H1 (cell line): ENCODE data around the gene CDH16. TPM values are rescaled to one million over a fixed set of nuclear protein-coding genes. Genes with fewer than 3 reads are reported as not detected.

Source experiments
- CTCF ChIA-PET: fragments of 300-600 bp; sonication (Branson Sonifier 250); formaldehyde crosslinking; loops from one replicate; lab custom pipeline; 2021; ENCODE audit not compliant: partially characterized antibody; lab: Charles Lee
- POLR2A ChIA-PET: fragments of 300-600 bp; sonication (Branson Sonifier 250); formaldehyde crosslinking; loops from one replicate; lab custom pipeline; 2021; ENCODE audit warnings: inconsistent platforms; ENCODE audit not compliant: partially characterized antibody; lab: Charles Lee
- DNase-seq, 2 experiments: peaks; one replicate each; pipeline versions ENCODE4 v3.0.0 to v3.0.0-alpha.2; 2010 to 2022; ENCODE audit warnings: low spot score in 2 of 2, low read depth in 1 of 2, mixed read lengths in 1 of 2
- FAIRE-seq: peaks from 2 replicates; lab custom pipeline; 2011; peaks lifted over from hg19 to GRCh38; lab: Jason Lieb, UNC
- H2AFZ ChIP-seq: 2 replicates; pipeline ENCODE4 v1.8.1; 2012; ENCODE audit warnings: low read length, inconsistent platforms
- H2AK5ac ChIP-seq: 2 replicates; pipeline ENCODE4 v1.6.1; 2013; ENCODE audit warnings: low read depth, low read length
- H2BK120ac ChIP-seq: replicated peaks from 2 replicates; pipeline ENCODE3; 2013; ENCODE audit warnings: low read depth, low read length, inconsistent platforms
- H2BK12ac ChIP-seq: 2 replicates; pipeline ENCODE4 v1.6.1; 2013; ENCODE audit warnings: low read depth, low read length
- H2BK15ac ChIP-seq: 2 replicates; pipeline ENCODE4 v1.6.1; 2013; ENCODE audit warnings: low read length
- H2BK20ac ChIP-seq: 2 replicates; pipeline ENCODE4 v1.6.1; 2013; ENCODE audit warnings: low read length
- H2BK5ac ChIP-seq: 2 replicates; pipeline ENCODE4 v1.6.1; 2013; ENCODE audit warnings: low read depth, low read length
- H3K14ac ChIP-seq: 2 replicates; pipeline ENCODE4 v1.6.1; 2013; ENCODE audit warnings: inconsistent platforms; ENCODE audit not compliant: insufficient read length
- H3K18ac ChIP-seq: 2 replicates; pipeline ENCODE4 v1.6.1; 2013; ENCODE audit warnings: low read length; ENCODE audit errors: extremely low read depth
- H3K23ac ChIP-seq: 2 replicates; pipeline ENCODE4 v1.6.1; 2013; ENCODE audit warnings: inconsistent platforms; ENCODE audit not compliant: insufficient read length
- H3K23me2 ChIP-seq: 2 replicates; pipeline ENCODE4 v1.6.1; 2013; ENCODE audit warnings: low read depth, low read length
- H3K27ac ChIP-seq: 2 replicates; pipeline ENCODE4 v1.6.1; 2011; ENCODE audit warnings: low read depth, low read length, inconsistent platforms
- H3K27me3 ChIP-seq, 4 experiments: replicated peaks in 1 of 4; 1 replicate in 1 of 4; 2 replicates in 3 of 4; pipeline versions ENCODE4 v1.6.1 to v1.8.1; 2011 to 2013; ENCODE audit warnings: low read length in 3 of 4, mild to moderate bottlenecking in 3 of 4, inconsistent platforms in 2 of 4, mixed read lengths in 2 of 4, moderate library complexity in 1 of 4; ENCODE audit not compliant: control insufficient read depth in 3 of 4, insufficient read depth in 3 of 4; ENCODE audit errors: extremely low read depth in 1 of 4
- H3K36me3 ChIP-seq, 4 experiments: 2 replicates each; pipeline versions ENCODE4 v1.6.1 to v1.8.1; 2011 to 2013; ENCODE audit warnings: mild to moderate bottlenecking in 4 of 4, low read length in 3 of 4, moderate library complexity in 2 of 4, control low read depth in 1 of 4, inconsistent platforms in 1 of 4; ENCODE audit not compliant: insufficient read depth in 4 of 4, control insufficient read depth in 2 of 4
- H3K4ac ChIP-seq: replicated peaks from 2 replicates; pipeline ENCODE3; 2013; ENCODE audit warnings: low read length, low read depth, mixed read lengths, inconsistent platforms; ENCODE audit not compliant: insufficient read length
- H3K4me1 ChIP-seq, 4 experiments: replicated peaks in 1 of 4; 1 replicate in 1 of 4; 2 replicates in 3 of 4; pipeline versions ENCODE4 v1.6.1 to v1.8.1; 2011 to 2013; ENCODE audit warnings: low read length in 3 of 4, inconsistent platforms in 2 of 4, mixed read lengths in 1 of 4; ENCODE audit not compliant: insufficient read depth in 4 of 4, control insufficient read depth in 3 of 4
- H3K4me2 ChIP-seq, 2 experiments: 2 replicates each; pipeline versions ENCODE4 v1.6.1 to v1.8.1; 2011 to 2013; ENCODE audit warnings: low read depth in 2 of 2, low read length in 2 of 2, control low read depth in 1 of 2, inconsistent platforms in 1 of 2, mild to moderate bottlenecking in 1 of 2; ENCODE audit not compliant: insufficient read depth in 1 of 2
- H3K4me3 ChIP-seq, 4 experiments: fragments of 200-600, 300-600 bp in 1 of 4; sonication (generic), shearing (Covaris generic), sonication (Bioruptor Twin) in 1 of 4; 2 replicates each; pipeline versions ENCODE4 v1.5.1 to v1.8.1; 2011 to 2016; ENCODE audit warnings: low read length in 4 of 4, low read depth in 3 of 4, control low read depth in 2 of 4, inconsistent platforms in 2 of 4, mild to moderate bottlenecking in 2 of 4, mixed read lengths in 1 of 4, moderate library complexity in 1 of 4; ENCODE audit not compliant: insufficient read depth in 2 of 4; ENCODE audit errors: extremely low read depth in 1 of 4
- H3K56ac ChIP-seq: replicated peaks from 2 replicates; pipeline ENCODE3; 2013; ENCODE audit warnings: low read depth, mild to moderate bottlenecking, mixed read lengths, low read length, inconsistent platforms; ENCODE audit not compliant: insufficient read length
- H3K79me1 ChIP-seq: 2 replicates; pipeline ENCODE4 v1.6.1; 2013; ENCODE audit warnings: low read depth, low read length, control low read depth
- H3K79me2 ChIP-seq, 2 experiments: 2 replicates each; pipeline versions ENCODE4 v1.6.1 to v1.8.1; 2012 to 2013; ENCODE audit warnings: low read length in 2 of 2, mild to moderate bottlenecking in 2 of 2, inconsistent platforms in 1 of 2; ENCODE audit not compliant: insufficient read depth in 2 of 2, control insufficient read depth in 1 of 2
- H3K9ac ChIP-seq, 4 experiments: replicated peaks in 1 of 4; 1 replicate in 1 of 4; 2 replicates in 3 of 4; pipeline versions ENCODE4 v1.6.1 to v1.8.1; 2011 to 2013; ENCODE audit warnings: low read depth in 3 of 4, low read length in 3 of 4, control low read depth in 2 of 4, mild to moderate bottlenecking in 2 of 4, moderate library complexity in 2 of 4, inconsistent platforms in 1 of 4; ENCODE audit errors: extremely low read depth in 1 of 4
- H3K9me3 ChIP-seq, 2 experiments: 2 replicates each; pipeline versions ENCODE4 v1.6.1 to v1.8.1; 2012 to 2013; ENCODE audit warnings: mild to moderate bottlenecking in 2 of 2, moderate library complexity in 2 of 2, control low read depth in 1 of 2, inconsistent platforms in 1 of 2, low read depth in 1 of 2, low read length in 1 of 2, mixed read lengths in 1 of 2; ENCODE audit not compliant: insufficient read depth in 2 of 2
- H4K20me1 ChIP-seq, 2 experiments: replicated peaks in 1 of 2; 2 replicates each; pipeline versions ENCODE3 to v1.8.1; 2011 to 2013; ENCODE audit warnings: inconsistent platforms in 2 of 2, low read length in 2 of 2, mild to moderate bottlenecking in 1 of 2; ENCODE audit not compliant: insufficient read depth in 2 of 2, control insufficient read depth in 1 of 2
- H4K5ac ChIP-seq: 2 replicates; pipeline ENCODE4 v1.6.1; 2013; ENCODE audit warnings: low read length, low read depth, mixed read lengths, inconsistent platforms; ENCODE audit not compliant: insufficient read length
- H4K8ac ChIP-seq: 2 replicates; pipeline ENCODE4 v1.8.0; 2013; ENCODE audit warnings: mild to moderate bottlenecking, moderate library complexity, low read length, inconsistent platforms; ENCODE audit not compliant: insufficient read depth; ENCODE audit errors: extremely low read depth
- H4K91ac ChIP-seq: replicated peaks from 2 replicates; pipeline ENCODE3; 2013; ENCODE audit warnings: low read length, mixed read lengths, inconsistent platforms; ENCODE audit not compliant: insufficient read length
- BCL11A ChIP-seq, 2 experiments: IDR thresholded peaks; one replicate each; pipeline ENCODE4 v1.6.1; 2011; ENCODE audit warnings: low read depth in 2 of 2, low read length in 2 of 2, mild to moderate bottlenecking in 2 of 2
- CHD1 ChIP-seq: IDR thresholded peaks from 2 replicates; pipeline ENCODE4 v1.6.1; 2012; ENCODE audit warnings: low read depth, low read length, improper control_type of control experiment
- JUN ChIP-seq: IDR thresholded peaks from 2 replicates; pipeline ENCODE4 v1.6.1; 2011; ENCODE audit warnings: low read depth, mild to moderate bottlenecking, improper control_type of control experiment, low read length
- KDM5A ChIP-seq: fragments of 200-600 bp; IDR thresholded peaks from 2 replicates; pipeline ENCODE4 v1.7.1; 2012; ENCODE audit warnings: mild to moderate bottlenecking, low read length, inconsistent platforms, mixed read lengths
- PHF8 ChIP-seq: fragments of 200-600 bp; sonication (generic); conservative IDR thresholded peaks from 2 replicates; pipeline ENCODE4 v1.7.1; 2012; ENCODE audit warnings: low read depth, mild to moderate bottlenecking, inconsistent platforms, low read length, moderate library complexity
- POU5F1 ChIP-seq: IDR thresholded peaks from 2 replicates; pipeline ENCODE4 v1.6.1; 2011; ENCODE audit warnings: low read depth, mild to moderate bottlenecking, low read length, moderate library complexity
- SIRT6 ChIP-seq: IDR thresholded peaks from one replicate; pipeline ENCODE4 v1.7.1; 2012; ENCODE audit warnings: low read length, inconsistent platforms
- SP4 ChIP-seq: IDR thresholded peaks from 2 replicates; pipeline ENCODE4 v1.6.1; 2012; ENCODE audit warnings: low read length, inconsistent platforms
- WGBS, 2 experiments: shearing (Covaris generic) in 1 of 2; methylation state at CpG; one replicate each; pipeline versions ENCODE4 v1.1.6 to v1.1.7; 2013 to 2015; ENCODE audit warnings: low lambda C conversion rate in 2 of 2, mixed read lengths in 2 of 2, inconsistent platforms in 1 of 2, low coverage in 1 of 2, missing lambda C conversion rate in 1 of 2; ENCODE audit not compliant: insufficient replicate concordance in 2 of 2, insufficient coverage in 1 of 2, insufficient read length in 1 of 2; ENCODE audit errors: extremely low coverage in 1 of 2, missing lambda C conversion rate in 1 of 2; 5-methylcytosine and 5-hydroxymethylcytosine counted together
- polyA plus RNA-seq, 7 experiments: library from polyadenylated mRNA; depleted of rRNA in 3 of 7; stranded (reverse) in 5 of 7; unstranded in 2 of 7; fragments of >200 nt in 5 of 7; fragments of 200-250 nt in 2 of 7; gene quantifications; 1 replicate in 5 of 7; 2 replicates in 1 of 7; 4 replicates in 1 of 7; pipeline versions ENCODE4 v1.2.1 to v1.2.3, GENCODE V29; 2011 to 2013; ENCODE audit warnings: missing spikeins in 2 of 7, mixed read lengths in 2 of 7
- total RNA-seq: library from RNA; stranded (reverse); fragmentation: NEBNext Ultra II Directional; extraction: Animal tissue kit (Norgen Biotek cat#: 25700); gene quantifications from 2 replicates; pipeline ENCODE4 v1.2.1, GENCODE V29; 2021

Gene CDH16
- total and polyA plus RNA-seq, 2 of the 8 experiments (the other 6 are each of a cell fraction or from before 2014, with no cell fraction given) = not detected

GRCh38 chr16:66891360-66891759 is 27.3 kb downstream of the CDH16 start:
- Histone ChIP-seq H3K4ac (no peak overlapping the region), H3K4me1 (no peaks in the 10 kb centered on the region), H3K14ac (no peak overlapping the region), H4K8ac (no peak overlapping the region), H3K4me2 (no peak overlapping the region), H4K20me1 (peaks cover 9 to 17% of the 10 kb centered on the region in 2 experiments), H3K79me1 (no peaks in the 10 kb centered on the region), H4K5ac (no peak overlapping the region), H2BK5ac (no peak overlapping the region), H3K18ac (no peak overlapping the region), H2BK20ac (no peak overlapping the region), H3K27ac (no peak overlapping the region), H3K9ac (no peak overlapping the region), H2BK15ac (no peak overlapping the region), H3K23ac (no peak overlapping the region), H3K23me2 (no peaks in the 10 kb centered on the region), H2BK120ac (no peak overlapping the region), H3K36me3 (peaks cover 0 to 10% (median 7%) of the 10 kb centered on the region in 4 experiments; a peak in 4 of 8 replicates), H2BK12ac (no peak overlapping the region), H4K91ac (no peak overlapping the region), H3K27me3 (no peaks in the 10 kb centered on the region; a peak in 1 of 7 replicates), H3K9me3 (no peaks in the 10 kb centered on the region), H2AK5ac (no peak overlapping the region), H2AFZ (no peak overlapping the region), H3K79me2 (no peaks in the 10 kb centered on the region; a peak in 1 of 4 replicates), H3K56ac (no peak overlapping the region), H3K4me3 (no peak overlapping the region)
- POLR2A ChIA-PET = interaction anchor here (2.4 kb wide), 1 partner anchor 11 kb away, joined by 12 read pairs; the partner anchor contains the start of gene PDP2
- FAIRE-seq (no peak), DNase-seq (no peak)
- 94% methylated on average over 4 of the region's 4 CpGs; no CpG with 5 or more reads in 1 of the 2 experiments for WGBS, 2 experiments
- CTCF ChIA-PET = interaction anchor here (1.1 to 42.0 kb wide), 5 partner anchors 11 to 261 kb away, joined by 3 to 1009 read pairs (median 6); partner anchors contain the start of genes CDH16, PDP2 and RRAD
- TF ChIP-seq CHD1 (no peak), PHF8 (no peak), SP4 (no peak), KDM5A (no peak), POU5F1 (no peak), SIRT6 (no peak), JUN (no peak), BCL11A (IDR thresholded peaks at IDR 0.05; ENCODE audit: low read depth in 2 of 2, low read length in 2 of 2) (no peak)
